ENCODE data around the gene ANKRD16.

DNA sequence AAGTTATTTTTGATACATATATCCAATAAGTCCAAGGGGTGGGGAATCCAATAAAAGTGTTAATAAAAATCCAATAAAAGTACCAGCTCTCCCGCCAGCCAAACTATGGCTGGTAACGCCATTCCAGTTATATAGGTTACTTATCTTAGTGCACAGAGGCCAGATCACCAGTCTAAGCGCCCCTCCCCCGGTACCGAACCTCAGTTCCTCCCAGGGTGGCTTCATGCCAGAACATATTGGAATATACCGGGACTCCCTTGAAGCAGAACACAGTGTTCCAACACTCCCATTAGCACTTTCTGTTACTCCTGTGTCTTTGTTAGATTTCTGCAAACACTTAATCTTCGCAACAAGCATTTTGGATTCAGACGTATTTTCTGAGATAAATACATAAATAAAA, 7.8 kb upstream of the ANKRD16 start:
- TF ChIP-seq EP300 (IDR thresholded peaks at IDR 0.05; ENCODE audit: low read depth) (no peak), CTCF (IDR thresholded peaks at IDR 0.05) (no peak), POLR2AphosphoS5 (IDR thresholded peaks at IDR 0.05) (no peak), POLR2A (IDR thresholded peaks at IDR 0.05) (no peak)
